ENCODE data around the gene CFAP97D1.
A peak's percentile ranks its signal among the peaks of the same experiment; 100 is the strongest.
"Not testable (repeated sequence)": the region's sequence is repeated elsewhere in the genome, so short reads cannot be mapped to it uniquely, and the experiment has no call there.

Gene CFAP97D1

DNA sequence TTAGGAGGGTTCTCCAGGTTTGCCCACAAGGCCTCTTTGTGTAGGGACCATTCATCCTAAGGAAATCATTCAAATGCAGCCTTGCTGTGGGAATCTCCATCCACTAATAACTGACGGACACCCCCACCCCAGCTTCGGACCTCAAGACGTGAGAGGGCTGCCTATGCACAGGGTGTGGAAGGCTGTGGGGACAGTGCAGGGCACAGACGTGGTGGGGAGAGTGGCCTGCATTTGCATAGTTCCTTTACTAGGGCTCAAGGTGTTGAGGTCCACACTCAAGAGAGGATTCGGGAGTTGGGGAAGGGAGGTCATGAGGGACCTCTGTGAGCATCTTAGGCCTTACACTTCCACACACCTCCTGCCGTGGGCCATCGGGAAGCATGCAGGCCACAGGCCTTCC lies 11.3 kb upstream of the CFAP97D1 start:
- no peak for DNase-seq

DNA sequence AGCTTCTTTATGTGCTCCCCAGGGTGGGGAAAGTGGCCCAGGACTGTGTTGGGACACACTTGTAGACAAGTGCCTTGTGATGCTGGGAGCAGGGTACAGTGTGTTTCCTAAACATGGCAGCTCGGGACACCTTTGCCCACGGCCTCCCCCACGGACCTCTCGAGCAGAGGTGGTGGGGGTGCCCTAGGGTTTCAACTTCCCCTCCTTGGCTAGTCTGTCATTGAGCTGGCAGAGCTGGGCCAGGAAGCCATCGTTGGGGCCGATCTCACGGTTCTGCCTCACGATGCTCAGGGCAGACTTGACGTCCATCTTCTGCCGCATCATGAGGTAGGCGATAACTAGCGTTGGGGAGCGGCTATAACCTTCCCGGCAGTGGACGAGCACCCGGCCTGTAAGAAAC lies 10.8 kb upstream of the CFAP97D1 start:
- no peak for DNase-seq

- no peak for DNase-seq
These were observed 10.4 kb upstream of the CFAP97D1 start for GRCh38 chr17:43769859-43770258.

DNA sequence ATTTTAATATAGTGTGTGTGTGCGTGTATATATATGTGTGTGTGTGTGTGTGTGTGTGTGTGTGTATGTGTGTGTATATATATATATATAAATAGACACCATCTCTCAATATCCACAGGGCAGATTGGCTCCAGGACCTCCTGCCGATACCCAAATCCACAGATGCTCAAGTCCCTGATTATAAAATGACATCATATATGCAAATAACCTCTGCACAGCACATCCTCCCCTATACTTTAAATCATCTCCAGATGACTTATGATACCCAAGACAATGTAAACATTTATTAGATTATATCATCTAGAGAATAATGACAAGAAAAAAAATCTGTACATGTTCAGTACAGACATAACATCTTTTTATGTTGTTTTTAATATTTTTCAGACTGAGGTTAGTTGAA lies 9.3 kb upstream of the CFAP97D1 start:
- DNase-seq: no peak

- no peak for DNase-seq
These were observed 8.8 kb upstream of the CFAP97D1 start for GRCh38 chr17:43771463-43771862.

- DNase-seq: no peak
These were observed 7.2 kb upstream of the CFAP97D1 start for GRCh38 chr17:43772877-43773648.

GRCh38 chr17:43774304-43775250 lies 5.7 kb upstream of the CFAP97D1 start:
- DNase-seq: no peak

DNA sequence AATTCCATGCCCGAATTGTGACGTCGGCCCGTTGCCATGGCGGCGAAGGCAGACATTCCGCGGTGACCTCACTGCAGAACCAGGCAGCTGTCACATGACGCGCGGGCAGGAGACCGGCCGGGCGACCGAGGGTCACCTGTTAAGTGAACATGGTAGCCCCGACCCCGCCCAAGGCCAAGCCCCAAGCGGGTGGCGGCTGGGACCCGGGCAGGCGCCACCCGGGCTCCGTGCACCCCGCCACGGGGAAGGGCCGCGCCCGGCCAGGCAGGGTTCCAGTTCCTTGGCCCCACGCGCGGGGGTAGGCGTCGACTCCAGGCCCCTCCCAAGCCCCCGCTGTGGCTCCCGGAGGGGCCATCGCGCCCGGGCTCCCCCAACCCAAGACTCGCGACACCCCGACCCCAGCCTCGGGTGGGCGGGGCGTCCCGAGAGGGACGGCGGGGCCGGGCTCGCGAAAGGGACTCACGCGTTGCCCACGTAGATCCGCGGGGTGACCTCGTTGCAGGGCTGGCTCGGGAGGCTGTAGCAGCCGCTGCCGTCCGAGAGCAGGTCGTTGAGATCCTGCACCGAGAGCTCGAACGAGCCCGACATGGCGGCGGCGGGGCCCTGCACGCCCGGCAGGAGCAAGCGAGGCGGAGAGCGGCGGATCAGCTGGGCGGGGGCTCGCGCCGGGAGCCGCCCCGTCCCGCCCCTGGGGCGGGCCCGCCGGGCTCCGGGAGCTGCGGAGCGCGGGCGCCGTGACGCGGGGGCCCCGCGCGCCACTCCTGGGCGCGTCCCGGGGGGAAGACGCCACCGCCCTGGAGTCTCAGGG lies 1.7 kb upstream of the CFAP97D1 start, which contains the start of gene DUSP3:
Gene DUSP3, minus strand, starts transcription at position 641 of the 808 bp plus-strand sequence. Its CDS starts 53 bp downstream, at position 588.
- peak; percentile 71 for DNase-seq

GRCh38 chr17:43779145-43780125 lies 800 bp upstream of the CFAP97D1 start:
- no peak for DNase-seq

GRCh38 chr17:43782913-43783680 lies 2.9 kb downstream of the CFAP97D1 start:
- DNase-seq: no peak

- no peak for DNase-seq
These were observed 3.8 kb downstream of the CFAP97D1 start for GRCh38 chr17:43784068-43784467.

- no peak for DNase-seq
These were observed 4.4 kb downstream of the CFAP97D1 start for GRCh38 chr17:43784628-43785101.

- DNase-seq: no peak
These were observed 7.5 kb downstream of the CFAP97D1 start for GRCh38 chr17:43787728-43788127.

GRCh38 chr17:43788540-43788939 lies 8.3 kb downstream of the CFAP97D1 start:
- no peak for DNase-seq

GRCh38 chr17:43789482-43789881 lies 9.2 kb downstream of the CFAP97D1 start:
- DNase-seq: no peak

DNA sequence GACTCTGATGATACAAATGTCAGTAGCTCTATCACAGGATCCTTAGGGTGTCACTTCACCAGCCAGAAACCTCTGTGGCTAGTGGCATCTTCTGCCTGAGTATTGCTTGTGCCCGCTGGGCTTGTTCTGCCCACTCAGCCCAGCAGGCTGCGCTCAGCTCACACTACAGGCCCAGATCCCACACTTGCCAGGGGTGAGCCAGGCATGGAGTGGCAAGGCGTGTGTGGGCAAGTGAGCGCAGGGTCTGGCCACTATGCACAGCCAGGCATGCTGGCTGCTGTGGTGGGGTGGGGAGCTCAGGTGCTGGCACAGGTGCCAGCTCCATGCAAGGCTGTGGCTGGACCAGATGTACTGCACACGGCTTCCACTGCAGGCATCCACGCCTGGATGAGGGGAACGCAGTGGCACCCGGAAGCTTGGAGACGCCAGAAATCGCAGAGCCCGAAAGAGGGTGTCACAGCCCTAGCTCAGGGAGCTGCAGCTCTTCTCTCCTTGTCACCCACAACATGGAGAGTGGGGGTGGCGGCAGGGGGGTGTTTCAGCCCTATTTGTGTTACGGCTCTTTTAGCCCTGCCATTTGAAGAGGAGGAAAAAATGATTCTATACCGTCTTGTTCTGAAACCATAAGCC lies 10.2 kb downstream of the CFAP97D1 start:
- no peak for DNase-seq

GRCh38 chr17:43791589-43791988 lies 11.4 kb downstream of the CFAP97D1 start:
- DNase-seq: no peak

DNA sequence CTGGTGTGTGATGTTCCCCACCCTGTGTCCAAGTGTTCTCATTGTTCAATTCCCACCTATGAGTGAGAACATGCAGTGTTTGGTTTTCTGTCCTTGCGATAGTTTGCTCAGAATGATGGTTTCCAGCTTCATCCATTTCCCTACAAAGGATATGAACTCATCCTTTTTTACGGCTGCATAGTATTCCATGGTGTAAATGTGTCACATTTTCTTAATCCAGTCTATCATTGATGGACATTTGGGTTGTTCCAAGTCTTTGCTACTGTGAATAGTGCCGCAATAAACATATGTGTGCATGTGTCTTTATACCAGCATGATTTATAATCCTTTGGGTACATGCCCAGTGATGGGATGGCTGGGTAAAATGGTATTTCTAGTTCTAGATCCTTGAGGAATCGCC lies 12.4 kb downstream of the CFAP97D1 start:
- not testable (repeated sequence) for DNase-seq

GRCh38 chr17:43798024-43798423 lies 17.8 kb downstream of the CFAP97D1 start:
- not testable (repeated sequence) for DNase-seq

- DNase-seq: no peak
These were observed 18.8 kb downstream of the CFAP97D1 start for GRCh38 chr17:43799047-43799446.

Data from 8988T (cell line).